IMR-90 (cell line): ENCODE measurements around the gene HPSE2.

Experiments used
- BHLHE40 ChIP-seq: fragments of 150-350 bp; IDR thresholded peaks from 2 replicates; pipeline ENCODE4 v1.6.1; 2016; ENCODE audit warnings: mild to moderate bottlenecking, low read depth, low read length
- CTCF ChIP-seq: conservative IDR thresholded peaks from 2 replicates; pipeline ENCODE4 v1.5.1; 2012; ENCODE audit warnings: mild to moderate bottlenecking, low read depth, low read length, improper control_type of control experiment
- FOS ChIP-seq: fragments of 150-350 bp; IDR thresholded peaks from 2 replicates; pipeline ENCODE4 v1.6.1; 2016; ENCODE audit warnings: low read depth, low read length
- POLR2A ChIP-seq: IDR thresholded peaks from 2 replicates; pipeline ENCODE4 v1.6.1; 2012; ENCODE audit warnings: mild to moderate bottlenecking, low read depth, low read length

DNA sequence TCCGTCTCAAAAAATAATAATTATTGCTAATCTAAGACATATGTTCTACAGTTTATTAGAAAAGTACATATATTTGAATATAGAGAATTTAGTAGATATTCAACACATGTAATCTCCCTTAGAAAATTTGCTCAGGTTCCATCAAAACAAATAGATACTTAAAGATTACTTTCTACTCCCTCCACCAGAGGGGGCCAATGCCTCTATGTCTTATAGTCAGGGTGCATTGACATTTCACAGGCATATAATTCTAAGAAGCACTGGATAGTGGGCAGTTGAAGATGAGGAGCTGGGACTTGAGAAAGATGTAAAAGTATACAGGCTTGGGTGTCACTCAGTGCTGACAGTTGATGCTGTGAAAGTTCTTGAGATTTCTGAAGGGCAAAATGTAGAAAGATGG, 487.4 kb downstream of the HPSE2 start:
- no peak for TF ChIP-seq POLR2A
- no peak for TF ChIP-seq BHLHE40
- peak; percentile 42 for TF ChIP-seq CTCF
- no peak for TF ChIP-seq FOS
